Diencephalon (tissue), 1 donor: ENCODE measurements around the gene MTFR1L. TPM values are rescaled to one million over a fixed set of nuclear protein-coding genes. Genes with fewer than 3 reads are reported as not detected.

Experiments
- small RNA-seq: library from RNA; depleted of rRNA; stranded (forward); fragments of <200 nt; gene quantifications from one replicate; pipeline ENCODE3, GENCODE V24; 2014
- total RNA-seq: library from RNA; depleted of rRNA; stranded (reverse); fragments of >200 nt; gene quantifications from one replicate; pipeline ENCODE4 v1.2.3, GENCODE V29; 2014

Gene MTFR1L
- total RNA-seq, result 54.4 TPM

GRCh38 chr1:25819491-25820246 is at the start of gene MTFR1L:
MTFR1L (plus strand) TSS chr1:25819954; CDS start chr1:25823105, 3,151 bp downstream.

GRCh38 chr1:25799935-25800702 is 19.6 kb upstream of the MTFR1L start, which contains the start of gene SELENON:
SELENON (plus strand) TSS chr1:25800193; CDS start chr1:25800231, 38 bp downstream.

GRCh38 chr1:25858906-25859789 is 39.4 kb downstream of the MTFR1L start, which contains the start of gene AUNIP:
AUNIP (minus strand) TSS chr1:25859457; CDS start chr1:25859357, 100 bp downstream.

GRCh38 chr1:25875154-25875855 is 55.6 kb downstream of the MTFR1L start, which contains the start of gene PAQR7:
PAQR7 (minus strand) TSS chr1:25875708; CDS start chr1:25863839, 11,869 bp downstream.

Small RNA genes within 50 kb of the gene (small RNA-seq; reads per million reads assigned to genes)
- not detected for gene RF00019

Other genes starting within 250 kb of the MTFR1L start
- gene MAN1C1, start 203.2 kb upstream of the MTFR1L start, total RNA-seq, result 11.1 TPM
- gene SELENON, start 19.8 kb upstream of the MTFR1L start, total RNA-seq, result 15.9 TPM
- 2.3 TPM for gene AUNIP, start 39.5 kb downstream of the MTFR1L start, total RNA-seq
- gene PAQR7, start 55.8 kb downstream of the MTFR1L start, total RNA-seq, result 13.8 TPM
- gene STMN1, start 86.5 kb downstream of the MTFR1L start, total RNA-seq, result 664 TPM
- gene PAFAH2, start 178.1 kb downstream of the MTFR1L start, total RNA-seq, result 6.0 TPM
- 2.5 TPM for gene EXTL1, start 201.8 kb downstream of the MTFR1L start, total RNA-seq
- not detected for gene SLC30A2, start 226.2 kb downstream of the MTFR1L start, total RNA-seq
- not detected for gene TRIM63, start 247.7 kb downstream of the MTFR1L start, total RNA-seq